K562 (cell line): ENCODE measurements around the gene MALAT1. TPM values are rescaled to one million over a fixed set of nuclear protein-coding genes. Genes with fewer than 3 reads are reported as not detected.

Source experiments
- ELF2 ChIP-seq: fragments of 250-450 bp; sonication (Bioruptor Pico); IDR thresholded peaks from 2 replicates; pipeline ENCODE4 v1.5.0; 2021; ENCODE audit warnings: mild to moderate bottlenecking
- ESRRB ChIP-seq: fragments of 250-450 bp; sonication (Bioruptor Pico); IDR thresholded peaks from 2 replicates; pipeline ENCODE4 v1.5.0; 2020; ENCODE audit warnings: mild to moderate bottlenecking, moderate library complexity, borderline replicate concordance
- FOXA1 ChIP-seq: fragments of 450-650 bp; IDR thresholded peaks from 2 replicates; pipeline ENCODE4 v1.6.1; 2016; ENCODE audit warnings: mild to moderate bottlenecking, borderline replicate concordance
- MEF2D ChIP-seq: conservative IDR thresholded peaks from 2 replicates; pipeline ENCODE4 v1.6.1; 2016; ENCODE audit warnings: low read depth, missing genetic modification characterization, missing compliant biosample characterization
- MEIS2 ChIP-seq: fragments of 450-650 bp; IDR thresholded peaks from 2 replicates; pipeline ENCODE4 v1.6.1; 2014; ENCODE audit warnings: mild to moderate bottlenecking; ENCODE audit not compliant: partially characterized antibody
- SIRT6 ChIP-seq: IDR thresholded peaks from one replicate; pipeline ENCODE4 v1.6.1; 2012; ENCODE audit warnings: low read depth, mild to moderate bottlenecking, control low read depth, inconsistent platforms, low read length, moderate library complexity
- SREBF1 ChIP-seq: fragments of 150-350 bp; IDR thresholded peaks from 2 replicates; pipeline ENCODE4 v1.6.1; 2014; ENCODE audit warnings: antibody characterized with exemption, low read depth, low read length, borderline replicate concordance
- SUPT5H ChIP-seq: fragments of 450-650 bp; IDR thresholded peaks from 2 replicates; pipeline ENCODE4 v1.6.1; 2016
- ZFP1 ChIP-seq: fragments of 450-650 bp; formaldehyde crosslinking; IDR thresholded peaks from 2 replicates; pipeline ENCODE4 v1.4.0; 2020; ENCODE audit warnings: mild to moderate bottlenecking, mixed read lengths
- ZNF197 ChIP-seq: fragments of 200-800 bp; sonication (Bioruptor generic); IDR thresholded peaks from 2 replicates; pipeline ENCODE4 v1.6.1; 2016; ENCODE audit warnings: low read depth, missing genetic modification characterization, missing compliant biosample characterization
- ZNF57 ChIP-seq: fragments of 450-650 bp; formaldehyde crosslinking; IDR thresholded peaks from 2 replicates; pipeline ENCODE4 v1.4.0; 2020; ENCODE audit warnings: mild to moderate bottlenecking, moderate library complexity
- ZNF589 ChIP-seq: fragments of 200-800 bp; sonication (Bioruptor generic); IDR thresholded peaks from 2 replicates; pipeline ENCODE4 v1.6.1; 2016; ENCODE audit warnings: low read depth, missing genetic modification characterization, missing compliant biosample characterization
- ZNF75A ChIP-seq: fragments of 450-650 bp; formaldehyde crosslinking; IDR thresholded peaks from 2 replicates; pipeline ENCODE4 v1.4.0; 2020; ENCODE audit warnings: mild to moderate bottlenecking
- polyA plus RNA-seq, 8 experiments: library from polyadenylated mRNA; depleted of rRNA in 4 of 8; stranded (reverse) in 5 of 8; unstranded in 3 of 8; fragments of >200 nt; fragmentation: Nextera tagmentation in 2 of 8; fragmentation: Illumina TruSeq in 1 of 8; extraction: Ambion mirVana in 2 of 8; extraction: Trizol in 1 of 8; gene quantifications; 2 replicates each; pipeline versions ENCODE4 v1.2.1 to v1.2.3, GENCODE V29; 2011 to 2014; ENCODE audit warnings: inconsistent platforms in 1 of 8, missing spikeins in 1 of 8
- total RNA-seq, 7 experiments: library from RNA; depleted of rRNA in 6 of 7; stranded (reverse); fragments of >200 nt in 6 of 7; fragmentation: Illumina TruSeq in 2 of 7; extraction: Trizol in 2 of 7; gene quantifications; 2 replicates each; pipeline versions ENCODE4 v1.2.1 to v1.2.3, GENCODE V29; 2011 to 2021; ENCODE audit warnings: low replicate concordance in 1 of 7
- TF ChIP-seq, protein P1 (sequence below): sonication (generic); formaldehyde crosslinking; IDR thresholded peaks from 2 replicates; pipeline ENCODE4 v1.8.1; 2023; ENCODE audit warnings: missing genetic modification reagents, mild to moderate bottlenecking, borderline replicate concordance
- TF ChIP-seq, protein P2 (sequence below), 2 experiments: fragments of 450-650 bp; conservative IDR thresholded peaks; 2 replicates each; pipeline ENCODE4 v1.6.1; 2017; ENCODE audit warnings: mild to moderate bottlenecking in 2 of 2, moderate library complexity in 2 of 2
- TF ChIP-seq, protein P3 (sequence below): fragments of 250-450 bp; sonication (Bioruptor Pico); IDR thresholded peaks from 2 replicates; pipeline ENCODE4 v1.5.1; 2021; ENCODE audit warnings: mild to moderate bottlenecking
- TF ChIP-seq, protein P4 (sequence below): sonication (generic); formaldehyde crosslinking; IDR thresholded peaks from 2 replicates; pipeline ENCODE4 v1.9.0; 2022; ENCODE audit warnings: mild to moderate bottlenecking, missing genetic modification reagents

The MALAT1 gene
- total and polyA plus RNA-seq, 9 of the 15 experiments (the other 6 are each of a cell fraction or from before 2014, with no cell fraction given): 363 to 8,715 (median 2,351) TPM

DNA sequence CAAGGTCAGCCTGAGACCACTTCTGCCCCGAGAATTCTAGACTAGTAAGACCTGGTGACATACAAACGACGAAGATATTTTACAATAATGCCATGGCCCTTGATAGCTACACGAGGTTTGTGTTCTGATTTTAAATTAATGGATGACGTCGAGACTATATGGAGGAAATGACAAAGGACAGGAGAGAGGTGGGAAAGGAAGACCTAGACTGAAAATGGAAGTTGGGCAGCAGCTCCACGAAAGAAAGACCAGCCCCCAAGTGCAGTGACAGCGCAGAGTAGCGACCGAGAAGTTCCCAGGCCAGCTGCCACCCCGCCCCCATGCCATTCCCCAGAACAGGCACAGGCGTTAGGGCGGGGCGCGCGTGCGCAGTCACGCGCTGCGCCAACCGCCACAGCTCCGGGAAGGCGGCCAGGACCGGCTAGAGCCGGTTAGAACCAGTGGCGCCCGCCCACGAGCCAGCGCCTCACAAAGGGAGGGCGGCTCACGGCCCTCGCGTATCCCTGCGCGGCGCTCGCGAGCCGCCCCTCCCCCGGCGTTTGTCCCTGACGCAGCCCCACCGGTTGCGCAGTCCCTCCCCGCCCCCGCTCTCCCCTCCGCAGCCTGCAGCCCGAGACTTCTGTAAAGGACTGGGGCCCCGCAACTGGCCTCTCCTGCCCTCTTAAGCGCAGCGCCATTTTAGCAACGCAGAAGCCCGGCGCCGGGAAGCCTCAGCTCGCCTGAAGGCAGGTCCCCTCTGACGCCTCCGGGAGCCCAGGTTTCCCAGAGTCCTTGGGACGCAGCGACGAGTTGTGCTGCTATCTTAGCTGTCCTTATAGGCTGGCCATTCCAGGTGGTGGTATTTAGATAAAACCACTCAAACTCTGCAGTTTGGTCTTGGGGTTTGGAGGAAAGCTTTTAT lies 1.5 kb upstream of the MALAT1 start (continued):
- TF ChIP-seq, protein P1, sequence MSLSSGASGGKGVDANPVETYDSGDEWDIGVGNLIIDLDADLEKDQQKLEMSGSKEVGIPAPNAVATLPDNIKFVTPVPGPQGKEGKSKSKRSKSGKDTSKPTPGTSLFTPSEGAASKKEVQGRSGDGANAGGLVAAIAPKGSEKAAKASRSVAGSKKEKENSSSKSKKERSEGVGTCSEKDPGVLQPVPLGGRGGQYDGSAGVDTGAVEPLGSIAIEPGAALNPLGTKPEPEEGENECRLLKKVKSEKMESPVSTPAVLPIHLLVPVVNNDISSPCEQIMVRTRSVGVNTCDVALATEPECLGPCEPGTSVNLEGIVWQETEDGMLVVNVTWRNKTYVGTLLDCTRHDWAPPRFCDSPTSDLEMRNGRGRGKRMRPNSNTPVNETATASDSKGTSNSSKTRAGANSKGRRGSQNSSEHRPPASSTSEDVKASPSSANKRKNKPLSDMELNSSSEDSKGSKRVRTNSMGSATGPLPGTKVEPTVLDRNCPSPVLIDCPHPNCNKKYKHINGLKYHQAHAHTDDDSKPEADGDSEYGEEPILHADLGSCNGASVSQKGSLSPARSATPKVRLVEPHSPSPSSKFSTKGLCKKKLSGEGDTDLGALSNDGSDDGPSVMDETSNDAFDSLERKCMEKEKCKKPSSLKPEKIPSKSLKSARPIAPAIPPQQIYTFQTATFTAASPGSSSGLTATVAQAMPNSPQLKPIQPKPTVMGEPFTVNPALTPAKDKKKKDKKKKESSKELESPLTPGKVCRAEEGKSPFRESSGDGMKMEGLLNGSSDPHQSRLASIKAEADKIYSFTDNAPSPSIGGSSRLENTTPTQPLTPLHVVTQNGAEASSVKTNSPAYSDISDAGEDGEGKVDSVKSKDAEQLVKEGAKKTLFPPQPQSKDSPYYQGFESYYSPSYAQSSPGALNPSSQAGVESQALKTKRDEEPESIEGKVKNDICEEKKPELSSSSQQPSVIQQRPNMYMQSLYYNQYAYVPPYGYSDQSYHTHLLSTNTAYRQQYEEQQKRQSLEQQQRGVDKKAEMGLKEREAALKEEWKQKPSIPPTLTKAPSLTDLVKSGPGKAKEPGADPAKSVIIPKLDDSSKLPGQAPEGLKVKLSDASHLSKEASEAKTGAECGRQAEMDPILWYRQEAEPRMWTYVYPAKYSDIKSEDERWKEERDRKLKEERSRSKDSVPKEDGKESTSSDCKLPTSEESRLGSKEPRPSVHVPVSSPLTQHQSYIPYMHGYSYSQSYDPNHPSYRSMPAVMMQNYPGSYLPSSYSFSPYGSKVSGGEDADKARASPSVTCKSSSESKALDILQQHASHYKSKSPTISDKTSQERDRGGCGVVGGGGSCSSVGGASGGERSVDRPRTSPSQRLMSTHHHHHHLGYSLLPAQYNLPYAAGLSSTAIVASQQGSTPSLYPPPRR (CRISPR knock-in tag): peak; percentile 66; the same call in 1 of the 2 replicates
- TF ChIP-seq ZFP1 (CRISPR knock-in tag) (no peak), ZNF589 (CRISPR knock-in tag) (no peak), ZNF197 (no peak), SUPT5H (peak; percentile 67), ESRRB (no peak), ZNF75A (no peak), FOXA1 (no peak), SIRT6 (no peak), ZNF57 (0 out of 2 replicates have a peak, but pooled peaks have one; percentile 35), SREBF1 (peak; percentile 66; the same call in 1 of the 2 replicates), ELF2 (CRISPR knock-in tag) (peak; percentile 75; the same call in 1 of the 2 replicates), MEIS2 (peak; percentile 86), MEF2D (tag) (peak; percentile 62; the same call in 1 of the 2 replicates)
- TF ChIP-seq, protein P2, sequence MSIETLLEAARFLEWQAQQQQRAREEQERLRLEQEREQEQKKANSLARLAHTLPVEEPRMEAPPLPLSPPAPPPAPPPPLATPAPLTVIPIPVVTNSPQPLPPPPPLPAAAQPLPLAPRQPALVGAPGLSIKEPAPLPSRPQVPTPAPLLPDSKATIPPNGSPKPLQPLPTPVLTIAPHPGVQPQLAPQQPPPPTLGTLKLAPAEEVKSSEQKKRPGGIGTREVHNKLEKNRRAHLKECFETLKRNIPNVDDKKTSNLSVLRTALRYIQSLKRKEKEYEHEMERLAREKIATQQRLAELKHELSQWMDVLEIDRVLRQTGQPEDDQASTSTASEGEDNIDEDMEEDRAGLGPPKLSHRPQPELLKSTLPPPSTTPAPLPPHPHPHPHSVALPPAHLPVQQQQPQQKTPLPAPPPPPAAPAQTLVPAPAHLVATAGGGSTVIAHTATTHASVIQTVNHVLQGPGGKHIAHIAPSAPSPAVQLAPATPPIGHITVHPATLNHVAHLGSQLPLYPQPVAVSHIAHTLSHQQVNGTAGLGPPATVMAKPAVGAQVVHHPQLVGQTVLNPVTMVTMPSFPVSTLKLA (conservative IDR thresholded peaks at IDR 0.05): peak; percentile 84 to 91
- TF ChIP-seq, protein P3, sequence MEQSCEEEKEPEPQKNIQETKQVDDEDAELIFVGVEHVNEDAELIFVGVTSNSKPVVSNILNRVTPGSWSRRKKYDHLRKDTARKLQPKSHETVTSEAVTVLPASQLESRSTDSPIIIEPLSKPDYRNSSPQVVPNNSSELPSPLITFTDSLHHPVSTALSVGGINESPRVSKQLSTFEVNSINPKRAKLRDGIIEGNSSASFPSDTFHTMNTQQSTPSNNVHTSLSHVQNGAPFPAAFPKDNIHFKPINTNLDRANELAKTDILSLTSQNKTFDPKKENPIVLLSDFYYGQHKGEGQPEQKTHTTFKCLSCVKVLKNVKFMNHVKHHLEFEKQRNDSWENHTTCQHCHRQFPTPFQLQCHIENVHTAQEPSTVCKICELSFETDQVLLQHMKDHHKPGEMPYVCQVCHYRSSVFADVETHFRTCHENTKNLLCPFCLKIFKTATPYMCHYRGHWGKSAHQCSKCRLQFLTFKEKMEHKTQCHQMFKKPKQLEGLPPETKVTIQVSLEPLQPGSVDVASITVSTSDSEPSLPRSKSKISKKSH (CRISPR knock-in tag): no peak
- TF ChIP-seq, protein P4, sequence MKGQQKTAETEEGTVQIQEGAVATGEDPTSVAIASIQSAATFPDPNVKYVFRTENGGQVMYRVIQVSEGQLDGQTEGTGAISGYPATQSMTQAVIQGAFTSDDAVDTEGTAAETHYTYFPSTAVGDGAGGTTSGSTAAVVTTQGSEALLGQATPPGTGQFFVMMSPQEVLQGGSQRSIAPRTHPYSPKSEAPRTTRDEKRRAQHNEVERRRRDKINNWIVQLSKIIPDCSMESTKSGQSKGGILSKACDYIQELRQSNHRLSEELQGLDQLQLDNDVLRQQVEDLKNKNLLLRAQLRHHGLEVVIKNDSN (CRISPR knock-in tag): peak; percentile 63
